HCT116 (cell line): Measurements from ENCODE around the gene CSN3. TPM values are rescaled to one million over a fixed set of nuclear protein-coding genes. Genes with fewer than 3 reads are reported as not detected.
"Not testable (repeated sequence)": the region's sequence is repeated elsewhere in the genome, so short reads cannot be mapped to it uniquely, and the experiment has no call there.

Experiments used
- ATAC-seq: fragments of 200-7000 bp; cut with Tn5 transposase; 2 replicates; pipeline ENCODE4 v1.9.1; 2020; ENCODE audit warnings: mild to moderate bottlenecking, moderate library complexity
- BruUV-seq: library from RNA; stranded (reverse); fragments of 400-500 nt; replicated peaks from 2 replicates; lab custom pipeline; 2021; lab: Mats Ljungman, UMichigan
- CTCF ChIA-PET: fragments of 300-600 bp; sonication (Branson Sonifier 250); formaldehyde crosslinking; loops from one replicate; lab custom pipeline; 2021; ENCODE audit warnings: antibody characterized with exemption; lab: Charles Lee
- POLR2A ChIA-PET: fragments of 300-600, 350-600 bp; sonication (Branson Sonifier 250); formaldehyde crosslinking; loops from one replicate; lab custom pipeline; 2021; ENCODE audit warnings: antibody characterized with exemption; lab: Charles Lee
- RAD21 ChIA-PET, 2 experiments: fragments of 300-600 bp; sonication (Branson Sonifier 250); formaldehyde crosslinking; loops; one replicate each; lab custom pipeline; 2023; ENCODE audit warnings: low total read pairs in 2 of 2; ENCODE audit not compliant: uncharacterized antibody in 2 of 2, unreplicated experiment in 2 of 2, low non-redundant PET in 1 of 2; lab: Charles Lee
- DNase-seq: peaks from one replicate; pipeline ENCODE4 v3.0.0-alpha.2; 2010; ENCODE audit warnings: low read depth, low spot score
- H2AFZ ChIP-seq: fragments of 200-600 bp; shearing (Covaris generic), sonication (generic); 2 replicates; pipeline ENCODE4 v1.6.1; 2017; ENCODE audit warnings: low read depth, mixed run types, mixed read lengths, antibody characterized with exemption, low read length; ENCODE audit not compliant: poor library complexity, severe bottlenecking
- H3K27ac ChIP-seq: 2 replicates; pipeline ENCODE4 v1.5.1; 2012; ENCODE audit warnings: low read depth, low read length
- H3K27me3 ChIP-seq: fragments of 200-600 bp; sonication (generic); 2 replicates; pipeline ENCODE4 v1.6.1; 2016; ENCODE audit warnings: mixed run types, low read length, mixed read lengths; ENCODE audit not compliant: insufficient read depth
- H3K36me3 ChIP-seq, 2 experiments: fragments of 200-500 bp in 1 of 2; fragments of 200-600 bp in 1 of 2; sonication (Bioruptor generic) in 1 of 2; sonication (generic) in 1 of 2; 2 replicates each; pipeline versions ENCODE4 v1.5.1 to v1.6.1; 2014 to 2016; ENCODE audit warnings: low read length in 2 of 2, inconsistent platforms in 1 of 2, mixed read lengths in 1 of 2, mixed run types in 1 of 2; ENCODE audit not compliant: insufficient read depth in 2 of 2, control insufficient read depth in 1 of 2
- H3K4me1 ChIP-seq, 2 experiments: fragments of 200-600 bp in 1 of 2; sonication (generic) in 1 of 2; 2 replicates each; pipeline versions ENCODE4 v1.5.1 to v1.6.1; 2012 to 2017; ENCODE audit warnings: low read length in 2 of 2, inconsistent platforms in 1 of 2, mild to moderate bottlenecking in 1 of 2, mixed read lengths in 1 of 2, mixed run types in 1 of 2, moderate library complexity in 1 of 2; ENCODE audit not compliant: insufficient read depth in 2 of 2, control insufficient read depth in 1 of 2
- H3K4me2 ChIP-seq: fragments of 200-600 bp; sonication (generic); 2 replicates; pipeline ENCODE4 v1.6.1; 2017; ENCODE audit warnings: mixed run types, low read length, mixed read lengths
- H3K4me3 ChIP-seq, 2 experiments: fragments of 200-600 bp in 1 of 2; sonication (generic) in 1 of 2; replicated peaks in 1 of 2; 2 replicates each; pipeline ENCODE4 v1.5.1; 2011 to 2016; ENCODE audit warnings: low read length in 2 of 2, control low read depth in 1 of 2, low read depth in 1 of 2, mild to moderate bottlenecking in 1 of 2, mixed read lengths in 1 of 2, mixed run types in 1 of 2
- H3K79me2 ChIP-seq: fragments of 200-600 bp; sonication (generic); 2 replicates; pipeline ENCODE4 v1.6.1; 2017; ENCODE audit warnings: mild to moderate bottlenecking, mixed run types, low read length, moderate library complexity, mixed read lengths; ENCODE audit not compliant: insufficient read depth
- H3K9ac ChIP-seq: fragments of 200-600 bp; sonication (generic); 2 replicates; pipeline ENCODE4 v1.6.1; 2016; ENCODE audit warnings: low read length, mixed read lengths
- H3K9me2 ChIP-seq: fragments of 200-600 bp; sonication (generic), shearing (Covaris generic); 2 replicates; pipeline ENCODE4 v1.6.1; 2017; ENCODE audit warnings: mixed run types, mild to moderate bottlenecking, moderate library complexity; ENCODE audit not compliant: insufficient read depth
- H3K9me3 ChIP-seq, 2 experiments: fragments of 200-500 bp in 1 of 2; fragments of 200-600 bp in 1 of 2; sonication (Bioruptor generic) in 1 of 2; sonication (generic) in 1 of 2; 2 replicates each; pipeline ENCODE4 v1.6.1; 2014 to 2017; ENCODE audit warnings: low read length in 2 of 2, mixed read lengths in 2 of 2, inconsistent platforms in 1 of 2, low read depth in 1 of 2, mild to moderate bottlenecking in 1 of 2, mixed run types in 1 of 2, moderate library complexity in 1 of 2; ENCODE audit not compliant: control insufficient read depth in 1 of 2, insufficient read depth in 1 of 2
- H4K20me1 ChIP-seq: fragments of 200-600 bp; sonication (generic), shearing (Covaris generic); 2 replicates; pipeline ENCODE4 v1.6.1; 2017; ENCODE audit warnings: mixed run types, mild to moderate bottlenecking, moderate library complexity; ENCODE audit not compliant: insufficient read depth
- CBX3 ChIP-seq: IDR thresholded peaks from 2 replicates; pipeline ENCODE4 v1.6.1; 2012; ENCODE audit warnings: low read depth
- intact Hi-C: fragments of 100-400 bp; cut with micrococcal nuclease; formaldehyde crosslinking; loops from 2 replicates; pipeline ENCODE4 v1.10.0; 2022
- total RNA-seq: library from RNA; stranded (reverse); gene quantifications from one replicate; pipeline ENCODE4 v1.2.1, GENCODE V29; 2021; ENCODE audit not compliant: unreplicated experiment
- TF ChIP-seq, protein P1 (sequence below): IDR thresholded peaks from 2 replicates; pipeline ENCODE4 v1.6.1; 2012

The CSN3 gene
- total RNA-seq, 1 experiment from 2014 or later, result not detected

DNA sequence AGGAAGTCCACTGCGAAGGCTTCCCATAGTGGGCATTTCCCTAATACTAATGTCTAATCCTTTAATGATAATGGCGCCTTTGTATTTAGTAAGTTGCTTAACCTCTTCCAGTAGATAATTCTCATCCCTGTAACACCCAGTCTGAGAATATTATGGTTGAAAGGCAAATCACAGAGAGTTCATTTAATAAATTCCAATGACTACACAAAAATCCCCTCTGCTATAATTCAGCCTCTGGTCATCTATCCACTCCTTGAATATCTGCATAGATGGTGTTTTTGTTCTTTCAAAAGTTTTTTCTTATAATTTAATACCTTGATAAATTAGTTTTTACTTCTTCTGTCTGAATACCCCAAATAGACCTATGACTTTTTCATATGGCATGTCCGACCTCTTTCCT, 21.0 kb upstream of the CSN3 start:
- ATAC-seq, H4K20me1 ChIP-seq, H3K27ac ChIP-seq, POLR2A ChIA-PET, DNase-seq, H3K9ac ChIP-seq, H3K27me3 ChIP-seq, H2AFZ ChIP-seq, CTCF ChIA-PET, H3K9me3 ChIP-seq, H3K4me1 ChIP-seq, H3K4me3 ChIP-seq, H3K36me3 ChIP-seq, intact Hi-C loops, RAD21 ChIA-PET, H3K79me2 ChIP-seq, H3K4me2 ChIP-seq, H3K9me2 ChIP-seq, BruUV-seq: not testable (repeated sequence)

GRCh38 chr4:70221818-70222217, 20.6 kb upstream of the CSN3 start:
- H3K4me2 ChIP-seq, BruUV-seq, H3K9me3 ChIP-seq, CTCF ChIA-PET, RAD21 ChIA-PET, ATAC-seq, H3K4me1 ChIP-seq, DNase-seq, H3K27me3 ChIP-seq, intact Hi-C loops, H3K79me2 ChIP-seq, H3K9ac ChIP-seq, H2AFZ ChIP-seq, H4K20me1 ChIP-seq, H3K27ac ChIP-seq, H3K4me3 ChIP-seq, H3K36me3 ChIP-seq, POLR2A ChIA-PET, H3K9me2 ChIP-seq: not testable (repeated sequence)

GRCh38 chr4:70225824-70226223, 16.6 kb upstream of the CSN3 start, which contains the start of gene FDCSP:
Gene FDCSP (plus strand): TSS chr4:70226124. CDS start chr4:70231195, 5,071 bp downstream.
- Histone ChIP-seq H4K20me1 (no peaks in the 10 kb centered on the region), H3K4me3 (no peak within 1 kb of the TSS), H3K27ac (no peak within 1 kb of the TSS), H3K9ac (no peak within 1 kb of the TSS), H3K36me3 (no peaks in the 10 kb centered on the region), H2AFZ (no peak within 1 kb of the TSS), H3K27me3 (no peaks in the 10 kb centered on the region), H3K79me2 (no peaks in the 10 kb centered on the region), H3K4me1 (no peaks in the 10 kb centered on the region), H3K4me2 (no peak within 1 kb of the TSS), H3K9me2 (no peaks in the 10 kb centered on the region), H3K9me3 (no peaks in the 10 kb centered on the region)
- TF ChIP-seq, protein P1, sequence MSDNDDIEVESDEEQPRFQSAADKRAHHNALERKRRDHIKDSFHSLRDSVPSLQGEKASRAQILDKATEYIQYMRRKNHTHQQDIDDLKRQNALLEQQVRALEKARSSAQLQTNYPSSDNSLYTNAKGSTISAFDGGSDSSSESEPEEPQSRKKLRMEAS, result no peak
- no peak for TF ChIP-seq CBX3
- ChIA-PET RAD21 (no interaction called here), CTCF (no interaction called here), POLR2A (no interaction called here)
- intact Hi-C loops, result no loop called here
- ATAC-seq (no peak), DNase-seq (no peak)
- no TSS peak for BruUV-seq
